ENCODE measurements around the gene MEI1. TPM values are rescaled to one million over a fixed set of nuclear protein-coding genes. Genes with fewer than 3 reads are reported as not detected.

Gene MEI1
- total RNA-seq, 1 donor from 2014 or later = 6.8 TPM

GRCh38 chr22:41746567-41747400, 47.5 kb downstream of the MEI1 start:
- peak; percentile 80 for DNase-seq (ENCODE audit: low spot score)

GRCh38 chr22:41752011-41752970, 53.0 kb downstream of the MEI1 start:
- no peak for DNase-seq (ENCODE audit: low spot score)

- DNase-seq (ENCODE audit: low spot score) = no peak
Measured at GRCh38 chr22:41753984-41754383, 54.7 kb downstream of the MEI1 start.

- DNase-seq (ENCODE audit: low spot score) = no peak
Measured at GRCh38 chr22:41757502-41757901, 58.2 kb downstream of the MEI1 start.

DNA sequence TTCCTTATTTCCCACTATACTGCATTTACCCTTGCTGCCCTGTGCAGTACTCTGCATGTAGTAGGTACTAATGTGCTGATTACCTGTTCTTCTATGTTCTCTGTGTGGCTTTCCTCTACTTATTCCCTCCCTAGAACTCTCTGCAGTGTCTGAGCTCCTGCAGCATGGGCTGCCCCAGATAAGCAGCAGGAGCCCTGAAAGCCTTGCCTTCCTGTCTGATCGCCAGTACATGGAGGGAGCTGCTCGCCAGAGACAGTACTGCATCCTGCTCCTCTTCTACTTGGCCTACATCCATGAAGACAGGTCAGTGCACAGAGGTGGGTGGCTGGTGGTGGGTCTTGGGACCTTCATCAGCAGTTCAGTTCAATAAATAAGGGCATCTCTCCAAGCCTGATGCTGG, 58.9 kb downstream of the MEI1 start:
- DNase-seq (ENCODE audit: low spot score) = no peak

GRCh38 chr22:41762980-41763779, 63.9 kb downstream of the MEI1 start:
- peak; percentile 46 for DNase-seq (ENCODE audit: low spot score)

GRCh38 chr22:41766476-41766875, 67.2 kb downstream of the MEI1 start:
- no peak for DNase-seq (ENCODE audit: low spot score)

DNA sequence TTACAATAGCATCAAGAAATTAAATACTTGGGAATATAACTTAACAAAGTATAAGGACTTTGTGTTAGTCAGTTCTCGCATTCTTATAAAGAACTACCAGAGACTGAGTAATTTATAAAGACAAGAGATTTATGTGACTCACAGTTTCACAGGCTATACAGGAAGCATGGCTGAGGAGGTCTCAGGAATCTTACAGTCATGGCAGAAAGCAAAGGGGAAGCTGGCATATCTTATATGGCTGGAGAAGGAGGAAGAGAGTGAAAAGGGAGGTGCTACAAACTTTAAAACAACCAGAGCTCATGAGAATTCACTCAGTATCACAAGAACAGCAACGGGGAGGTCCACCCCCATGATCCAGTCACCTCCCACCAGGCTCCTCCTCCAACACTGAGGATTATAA, 69.1 kb downstream of the MEI1 start:
- no peak for DNase-seq (ENCODE audit: low spot score)

GRCh38 chr22:41770715-41771468, 71.6 kb downstream of the MEI1 start:
- no peak for DNase-seq (ENCODE audit: low spot score)

DNA sequence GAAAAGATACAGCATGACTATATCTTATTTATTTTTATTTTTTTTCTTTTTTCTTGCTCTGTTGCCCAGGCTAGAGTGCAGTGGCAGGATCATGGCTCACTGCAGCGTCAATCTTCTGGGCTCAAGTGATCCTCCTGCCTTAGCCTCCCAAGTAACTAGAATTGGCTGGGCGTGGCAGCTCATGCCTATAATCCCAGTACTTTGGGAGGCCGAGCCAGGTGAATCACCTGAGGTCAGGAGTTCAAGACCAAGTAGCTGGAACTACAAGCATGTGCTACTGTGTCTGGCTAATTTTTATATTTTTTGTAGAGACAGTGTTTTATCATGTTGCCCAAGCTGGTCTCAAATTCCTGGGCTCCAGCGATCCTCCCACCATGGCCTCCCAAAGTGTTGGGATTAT, 72.9 kb downstream of the MEI1 start:
- no peak for DNase-seq (ENCODE audit: low spot score)

DNA sequence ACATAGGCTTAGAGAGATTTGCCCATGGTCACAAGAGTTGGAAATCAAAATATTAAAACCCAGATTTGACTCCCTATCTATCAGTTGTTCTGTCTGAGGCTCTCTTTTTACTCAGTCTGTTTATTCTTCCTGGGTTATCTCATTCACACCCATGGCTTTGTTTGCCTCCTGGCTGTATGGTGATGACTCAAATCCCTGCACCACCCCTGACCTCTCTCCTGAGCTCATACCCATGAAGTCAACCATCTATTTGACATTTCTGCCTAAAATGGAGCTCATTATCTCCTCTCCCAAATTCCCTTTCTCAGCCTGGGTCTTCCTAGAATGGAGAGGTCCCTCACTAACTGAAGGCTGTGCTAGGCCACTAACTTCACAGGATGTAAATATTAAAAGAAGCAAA, 73.3 kb downstream of the MEI1 start:
- no peak for DNase-seq (ENCODE audit: low spot score)

DNA sequence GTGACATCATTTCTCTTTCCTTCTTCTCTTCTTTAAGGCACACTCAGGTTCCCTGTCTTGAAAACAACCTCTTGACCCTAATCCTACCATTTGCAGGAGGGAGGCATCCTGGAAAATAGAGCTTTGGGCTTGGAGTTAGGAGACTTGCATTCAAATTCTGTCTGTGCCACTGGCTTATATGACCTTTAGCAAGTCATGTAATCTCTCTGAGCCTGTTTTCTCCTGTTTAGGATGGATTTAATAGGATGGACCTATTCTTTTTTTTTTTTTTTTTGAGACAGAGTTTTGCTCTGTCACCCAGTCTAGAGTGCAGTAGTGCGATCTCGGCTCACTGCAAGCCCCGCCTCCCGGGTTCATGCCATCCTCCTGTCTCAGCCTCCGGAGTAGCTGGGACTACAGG, 76.0 kb downstream of the MEI1 start:
- DNase-seq (ENCODE audit: low spot score) = no peak

DNA sequence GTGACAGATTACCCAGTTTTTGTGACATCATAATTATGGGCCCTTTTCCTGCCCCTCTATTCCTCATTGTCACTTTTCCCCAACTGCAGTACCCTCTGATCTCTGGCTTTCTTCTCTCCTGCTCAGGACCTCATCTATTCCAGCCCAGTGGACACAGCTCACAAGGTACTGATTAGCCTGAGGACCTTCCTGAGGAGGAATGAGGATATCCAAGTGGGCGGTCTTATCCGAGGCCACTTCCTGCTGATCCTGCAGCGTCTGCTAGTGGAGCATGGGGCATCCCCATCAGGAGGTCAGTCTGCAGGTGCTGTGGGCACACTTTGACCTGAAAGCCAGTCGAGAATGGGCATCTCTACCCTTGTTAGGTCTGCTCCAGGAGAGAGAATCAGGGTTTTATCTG, 76.7 kb downstream of the MEI1 start:
- DNase-seq (ENCODE audit: low spot score) = no peak

GRCh38 chr22:41776381-41776780, 77.1 kb downstream of the MEI1 start:
- no peak for DNase-seq (ENCODE audit: low spot score)

GRCh38 chr22:41777749-41778425, 78.6 kb downstream of the MEI1 start:
- DNase-seq (ENCODE audit: low spot score) = no peak

DNA sequence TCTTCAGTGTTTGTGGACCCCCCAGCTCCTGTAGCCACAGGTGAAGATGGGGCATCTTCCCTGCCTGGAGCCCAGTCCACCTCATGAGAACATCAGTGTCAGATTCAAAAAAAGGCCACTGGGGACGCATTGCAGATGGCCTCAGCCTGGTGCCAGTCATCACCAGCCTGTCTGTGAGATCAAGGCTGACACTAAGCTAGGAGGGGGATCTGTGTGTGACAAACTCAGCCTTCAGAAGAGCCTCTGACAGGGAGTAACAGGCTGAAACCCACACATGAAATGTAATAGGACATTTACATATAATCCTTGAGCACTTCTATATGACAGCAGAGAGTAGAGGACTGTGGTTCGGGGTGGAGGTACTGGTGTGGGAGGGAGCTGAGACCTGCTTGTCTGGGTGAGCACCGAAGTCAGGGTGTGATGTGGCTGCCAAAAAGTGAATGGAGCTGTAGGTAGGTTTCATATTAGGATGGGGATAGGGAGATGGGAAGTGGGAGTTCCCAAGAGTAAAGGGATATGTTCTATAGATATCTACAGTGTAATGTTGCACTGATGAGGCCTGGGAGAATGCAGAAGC, 80.7 kb downstream of the MEI1 start:
- DNase-seq (ENCODE audit: low spot score) = no peak

DNA sequence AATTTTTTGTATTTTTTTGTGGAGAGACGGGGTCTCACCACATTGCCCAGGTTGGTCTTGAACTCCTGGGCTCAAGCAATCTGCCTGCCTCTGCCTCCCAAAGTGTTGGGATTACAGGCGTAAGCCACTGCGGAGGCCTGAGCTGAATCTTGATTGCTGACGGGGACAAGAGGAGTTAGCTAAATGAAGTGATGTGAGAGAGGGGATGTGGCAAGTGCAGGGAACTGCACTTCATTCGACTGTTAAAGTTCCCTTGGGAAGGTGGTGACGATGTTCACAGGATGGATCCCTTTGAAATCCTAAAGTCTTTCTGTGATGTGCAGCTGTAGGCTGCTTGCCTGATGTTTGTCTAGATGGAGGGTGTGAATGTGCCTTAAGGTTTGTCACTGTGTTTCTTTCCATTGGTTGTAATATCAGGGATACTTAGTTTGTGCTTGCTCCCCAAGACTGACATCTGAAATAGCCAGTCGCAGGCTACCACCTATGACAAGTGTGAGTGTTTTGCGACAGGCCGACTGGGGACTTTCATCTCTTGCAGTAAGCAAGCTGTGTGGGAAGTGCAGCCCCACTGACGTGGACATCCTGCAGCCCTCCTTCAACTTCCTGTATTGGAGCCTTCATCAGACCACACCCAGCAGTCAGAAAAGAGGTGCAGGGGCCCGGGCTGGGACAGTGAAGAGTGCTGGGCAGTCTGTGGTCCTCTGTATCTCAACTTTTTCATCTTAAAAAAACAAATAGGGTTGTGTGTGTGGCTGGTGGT, 81.6 kb downstream of the MEI1 start:
- DNase-seq (ENCODE audit: low spot score) = peak; percentile 62

DNA sequence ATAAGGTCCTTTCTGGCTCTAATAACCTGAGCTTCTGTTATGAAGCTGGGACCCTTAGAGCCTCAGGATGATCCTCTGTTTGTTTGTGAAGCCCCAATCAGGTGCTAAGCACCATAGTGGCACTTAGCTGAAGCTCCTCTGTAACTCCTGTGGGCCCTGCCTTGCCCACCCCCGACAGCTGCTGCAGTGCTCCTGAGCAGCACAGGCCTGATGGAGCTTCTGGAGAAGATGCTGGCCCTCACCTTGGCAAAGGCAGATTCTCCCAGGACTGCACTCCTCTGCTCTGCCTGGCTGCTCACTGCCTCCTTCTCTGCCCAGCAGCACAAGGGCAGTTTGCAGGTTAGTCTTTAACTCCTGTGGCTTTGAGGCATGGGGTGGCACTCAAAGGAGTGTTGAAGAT, 82.2 kb downstream of the MEI1 start:
- DNase-seq (ENCODE audit: low spot score) = no peak

DNA sequence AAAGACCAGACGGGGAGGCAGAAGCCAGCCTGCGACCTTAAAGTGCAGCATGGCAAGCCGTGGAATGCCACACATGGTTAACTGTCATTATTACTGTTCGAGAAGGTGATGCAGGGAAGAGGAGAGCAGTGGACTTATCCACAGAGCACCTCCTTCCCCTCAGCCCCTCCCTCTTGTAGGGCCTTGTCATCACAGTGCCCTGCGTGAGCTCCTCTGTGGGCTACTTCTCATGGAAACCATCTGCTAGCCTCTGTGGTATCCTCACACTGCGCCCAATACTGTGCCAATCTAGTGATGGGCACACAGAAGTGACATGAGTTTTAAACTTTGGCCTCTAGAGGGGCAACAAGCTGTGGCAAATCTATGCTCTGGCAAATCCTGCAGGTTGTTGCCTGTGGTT, 83.0 kb downstream of the MEI1 start:
- no peak for DNase-seq (ENCODE audit: low spot score)

DNA sequence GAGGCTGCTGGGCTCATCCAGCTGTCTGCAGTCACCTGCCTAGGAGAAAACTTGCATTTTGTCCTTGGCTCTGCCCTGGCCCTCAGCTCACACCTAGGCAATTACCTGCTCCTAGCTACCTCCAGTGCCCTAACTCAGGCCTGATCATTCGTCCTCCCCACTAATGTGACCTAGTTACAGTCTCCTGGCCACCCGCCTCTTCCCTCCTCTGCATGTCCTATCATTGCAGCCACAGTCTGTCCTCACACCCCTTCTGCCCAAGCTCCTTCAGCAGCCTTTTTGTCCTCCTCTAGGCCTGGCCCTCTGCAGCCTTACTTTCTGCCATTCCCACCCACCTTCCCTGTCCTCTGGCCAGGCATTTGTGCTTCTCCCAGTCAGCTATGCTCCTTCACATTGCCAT, 83.4 kb downstream of the MEI1 start:
- DNase-seq (ENCODE audit: low spot score) = no peak
